WTC11 (cell line): ENCODE data around the gene GPR151. TPM values are rescaled to one million over a fixed set of nuclear protein-coding genes. Genes with fewer than 3 reads are reported as not detected.

Experiments used
- ATAC-seq: fragments of 200-7000 bp; cut with Tn5 transposase; 2 replicates; pipeline ENCODE4 v1.10.0; 2021; ENCODE audit warnings: mild to moderate bottlenecking, moderate library complexity
- CTCF ChIA-PET: fragments of 300-600 bp; sonication (Branson Sonifier 250); formaldehyde crosslinking; loops from one replicate; lab custom pipeline; 2021; ENCODE audit warnings: antibody characterized with exemption; lab: Charles Lee
- POLR2A ChIA-PET: fragments of 350-600 bp; sonication (Branson Sonifier 250); formaldehyde crosslinking; loops from one replicate; lab custom pipeline; 2021; ENCODE audit warnings: antibody characterized with exemption; lab: Charles Lee
- DNase-seq: peaks from one replicate; pipeline ENCODE4 v3.0.0; 2021; ENCODE audit warnings: low spot score
- H3K27ac Mint-ChIP-seq: 2 replicates; pipeline ENCODE4 v1.8.0; 2021; ENCODE audit warnings: mixed read lengths
- H3K27me3 Mint-ChIP-seq: 2 replicates; pipeline ENCODE4 v1.8.0; 2021; ENCODE audit warnings: low read depth, mild to moderate bottlenecking, moderate library complexity, mixed read lengths
- H3K36me3 Mint-ChIP-seq: 2 replicates; pipeline ENCODE4 v1.8.0; 2021; ENCODE audit warnings: mixed read lengths
- H3K4me1 Mint-ChIP-seq: 2 replicates; pipeline ENCODE4 v1.8.0; 2022; ENCODE audit warnings: mixed read lengths
- H3K4me3 Mint-ChIP-seq: 2 replicates; pipeline ENCODE4 v1.8.0; 2021; ENCODE audit warnings: mild to moderate bottlenecking, moderate library complexity, mixed read lengths
- H3K9me3 Mint-ChIP-seq: 2 replicates; pipeline ENCODE4 v1.8.0; 2021; ENCODE audit warnings: mixed read lengths
- ARID4B ChIP-seq: sonication (generic); formaldehyde crosslinking; IDR thresholded peaks from 2 replicates; pipeline ENCODE4 v1.8.0; 2023; ENCODE audit warnings: missing genetic modification reagents, mild to moderate bottlenecking, borderline replicate concordance
- ATF1 ChIP-seq: sonication (generic); formaldehyde crosslinking; IDR thresholded peaks from 2 replicates; pipeline ENCODE4 v1.8.1; 2023; ENCODE audit warnings: mild to moderate bottlenecking, moderate library complexity, missing genetic modification reagents
- CBFB ChIP-seq: sonication (generic); formaldehyde crosslinking; IDR thresholded peaks from 2 replicates; pipeline ENCODE4 v1.8.1; 2022; ENCODE audit warnings: mild to moderate bottlenecking, low read depth, missing genetic modification reagents
- CREB1 ChIP-seq: sonication (generic); formaldehyde crosslinking; IDR thresholded peaks from 2 replicates; pipeline ENCODE4 v1.8.0; 2023; ENCODE audit warnings: mild to moderate bottlenecking, missing genetic modification reagents
- FOXK1 ChIP-seq: sonication (generic); formaldehyde crosslinking; IDR thresholded peaks from 2 replicates; pipeline ENCODE4 v1.8.0; 2022; ENCODE audit warnings: mild to moderate bottlenecking, moderate library complexity, missing genetic modification reagents
- FOXP4 ChIP-seq: sonication (generic); formaldehyde crosslinking; IDR thresholded peaks from 2 replicates; pipeline ENCODE4 v1.8.0; 2022; ENCODE audit warnings: mild to moderate bottlenecking, missing genetic modification reagents
- GRHL2 ChIP-seq: fragments of 250-450 bp; sonication (Bioruptor Pico); IDR thresholded peaks from 2 replicates; pipeline ENCODE4 v1.8.0; 2022; ENCODE audit warnings: mild to moderate bottlenecking, moderate library complexity; ENCODE audit not compliant: insufficient replicate concordance, severe bottlenecking
- MLX ChIP-seq: sonication (generic); formaldehyde crosslinking; IDR thresholded peaks from 2 replicates; pipeline ENCODE4 v1.8.1; 2023; ENCODE audit warnings: mild to moderate bottlenecking, missing genetic modification reagents, moderate library complexity
- MXD4 ChIP-seq: fragments of 250-450 bp; sonication (Bioruptor Pico); IDR thresholded peaks from 2 replicates; pipeline ENCODE4 v1.8.0; 2021; ENCODE audit warnings: mild to moderate bottlenecking, moderate library complexity, borderline replicate concordance
- MYBL2 ChIP-seq: sonication (generic); formaldehyde crosslinking; IDR thresholded peaks from 2 replicates; pipeline ENCODE4 v1.8.1; 2023; ENCODE audit warnings: mild to moderate bottlenecking, moderate library complexity, missing genetic modification reagents
- NR2C2 ChIP-seq: sonication (generic); formaldehyde crosslinking; IDR thresholded peaks from 2 replicates; pipeline ENCODE4 v1.8.0; 2022; ENCODE audit warnings: mild to moderate bottlenecking, missing genetic modification reagents
- PREB ChIP-seq: sonication (generic); formaldehyde crosslinking; IDR thresholded peaks from 2 replicates; pipeline ENCODE4 v1.8.1; 2022; ENCODE audit warnings: mild to moderate bottlenecking, missing genetic modification reagents, moderate library complexity, borderline replicate concordance
- PRRX2 ChIP-seq: fragments of 250-450 bp; sonication (Bioruptor Pico); IDR thresholded peaks from 2 replicates; pipeline ENCODE4 v1.8.0; 2021; ENCODE audit warnings: mild to moderate bottlenecking
- SP1 ChIP-seq: sonication (generic); formaldehyde crosslinking; conservative IDR thresholded peaks from 2 replicates; pipeline ENCODE4 v1.8.1; 2022; ENCODE audit warnings: missing genetic modification reagents
- TP53 ChIP-seq: sonication (generic); formaldehyde crosslinking; IDR thresholded peaks from 2 replicates; pipeline ENCODE4 v1.8.1; 2023; ENCODE audit warnings: mild to moderate bottlenecking, missing genetic modification reagents
- ZBTB43 ChIP-seq: sonication (generic); formaldehyde crosslinking; IDR thresholded peaks from 2 replicates; pipeline ENCODE4 v1.8.1; 2023; ENCODE audit warnings: mild to moderate bottlenecking, missing genetic modification reagents
- ZNF263 ChIP-seq: sonication (generic); formaldehyde crosslinking; IDR thresholded peaks from 2 replicates; pipeline ENCODE4 v1.8.1; 2022; ENCODE audit warnings: low read depth, mild to moderate bottlenecking, moderate library complexity, missing genetic modification reagents
- ZNF281 ChIP-seq: sonication (generic); formaldehyde crosslinking; IDR thresholded peaks from 2 replicates; pipeline ENCODE4 v1.8.0; 2023; ENCODE audit warnings: mild to moderate bottlenecking, missing genetic modification reagents
- ZNF423 ChIP-seq: fragments of 250-450 bp; sonication (Bioruptor Pico); IDR thresholded peaks from 2 replicates; pipeline ENCODE4 v2.1.2; 2022; ENCODE audit warnings: mild to moderate bottlenecking, moderate library complexity
- total RNA-seq: library from RNA; stranded (reverse); gene quantifications from 3 replicates; pipeline ENCODE4 v1.2.3, GENCODE V29; 2021

GPR151 gene
- total RNA-seq, 1 experiment from 2014 or later, result not detected

- ATAC-seq, result no peak
- Mint-ChIP-seq H3K4me1 (peaks cover 4% of the 10 kb centered on the region), H3K27me3 (no peaks in the 10 kb centered on the region; the same call in 1 of the 2 replicates), H3K4me3 (no peak overlapping the region), H3K9me3 (peaks cover 6% of the 10 kb centered on the region; the same call in 1 of the 2 replicates), H3K36me3 (no peaks in the 10 kb centered on the region), H3K27ac (no peak overlapping the region)
- no peak for TF ChIP-seq MLX (CRISPR knock-in tag)
- no peak for TF ChIP-seq TP53 (CRISPR knock-in tag)
- TF ChIP-seq FOXK1, result no peak
- no peak for TF ChIP-seq MYBL2 (CRISPR knock-in tag)
- TF ChIP-seq ARID4B (CRISPR knock-in tag), result no peak
- TF ChIP-seq MXD4 (CRISPR knock-in tag), result no peak
- TF ChIP-seq ZNF423, result no peak
- no peak for DNase-seq
- CTCF ChIA-PET, result interaction anchor here (0.9 to 1.2 kb wide), 2 partner anchors 12 to 438 kb away, joined by 3 to 8 read pairs; partner anchors contain the start of gene GPR151
- POLR2A ChIA-PET, result no interaction called here
Observed at GRCh38 chr5:146527785-146528184, 11.8 kb upstream of the GPR151 start.

GRCh38 chr5:146523698-146524097 is 7.7 kb upstream of the GPR151 start:
- TF ChIP-seq PREB (CRISPR knock-in tag) (no peak), ZNF281 (no peak), ATF1 (CRISPR knock-in tag) (no peak), PRRX2 (CRISPR knock-in tag) (no peak), ZBTB43 (CRISPR knock-in tag) (no peak), NR2C2 (no peak), MYBL2 (CRISPR knock-in tag) (no peak), SP1 (CRISPR knock-in tag) (no peak), FOXP4 (CRISPR knock-in tag) (no peak), ZNF263 (CRISPR knock-in tag) (no peak), ZNF423 (no peak), CBFB (CRISPR knock-in tag) (no peak), CREB1 (no peak), GRHL2 (no peak)
- ChIA-PET POLR2A (interaction anchor here (0.6 kb wide), 1 partner anchor 274 kb away, joined by 3 read pairs; no protein-coding TSS in a partner anchor), CTCF (interaction anchor here (1.0 to 2.4 kb wide), 2 partner anchors 10 to 18 kb away, joined by 4 to 12 read pairs; no protein-coding TSS in a partner anchor)
- DNase-seq (no peak), ATAC-seq (no peak)
- H3K9me3 Mint-ChIP-seq, result no peaks in the 10 kb centered on the region
- H3K36me3 Mint-ChIP-seq, result no peaks in the 10 kb centered on the region
- H3K27ac Mint-ChIP-seq, result no peak overlapping the region
- no peaks in the 10 kb centered on the region for H3K4me1 Mint-ChIP-seq
- no peak overlapping the region for H3K4me3 Mint-ChIP-seq
- no peaks in the 10 kb centered on the region for H3K27me3 Mint-ChIP-seq
